ENCODE data around the gene VEGFB. TPM values are rescaled to one million over a fixed set of nuclear protein-coding genes. Genes with fewer than 3 reads are reported as not detected.

Gene VEGFB
- polyA plus RNA-seq, 1 experiment, result 13.2 TPM

GRCh38 chr11:64207256-64208085, 26.9 kb upstream of the VEGFB start:
- TF ChIP-seq, protein P1, sequence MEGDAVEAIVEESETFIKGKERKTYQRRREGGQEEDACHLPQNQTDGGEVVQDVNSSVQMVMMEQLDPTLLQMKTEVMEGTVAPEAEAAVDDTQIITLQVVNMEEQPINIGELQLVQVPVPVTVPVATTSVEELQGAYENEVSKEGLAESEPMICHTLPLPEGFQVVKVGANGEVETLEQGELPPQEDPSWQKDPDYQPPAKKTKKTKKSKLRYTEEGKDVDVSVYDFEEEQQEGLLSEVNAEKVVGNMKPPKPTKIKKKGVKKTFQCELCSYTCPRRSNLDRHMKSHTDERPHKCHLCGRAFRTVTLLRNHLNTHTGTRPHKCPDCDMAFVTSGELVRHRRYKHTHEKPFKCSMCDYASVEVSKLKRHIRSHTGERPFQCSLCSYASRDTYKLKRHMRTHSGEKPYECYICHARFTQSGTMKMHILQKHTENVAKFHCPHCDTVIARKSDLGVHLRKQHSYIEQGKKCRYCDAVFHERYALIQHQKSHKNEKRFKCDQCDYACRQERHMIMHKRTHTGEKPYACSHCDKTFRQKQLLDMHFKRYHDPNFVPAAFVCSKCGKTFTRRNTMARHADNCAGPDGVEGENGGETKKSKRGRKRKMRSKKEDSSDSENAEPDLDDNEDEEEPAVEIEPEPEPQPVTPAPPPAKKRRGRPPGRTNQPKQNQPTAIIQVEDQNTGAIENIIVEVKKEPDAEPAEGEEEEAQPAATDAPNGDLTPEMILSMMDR (IDR thresholded peaks at IDR 0.05; ENCODE audit: insufficient read depth, low read depth, low read length), result no peak
- DNase-seq (ENCODE audit: low read depth), result peak; percentile 28
- peaks cover 21% of the 10 kb centered on the region for H3K36me3 ChIP-seq (ENCODE audit: control insufficient read depth, insufficient read depth, low read length)
- H3K4me3 ChIP-seq (ENCODE audit: low read depth, low read length), result no peak overlapping the region
- POLR2A ChIA-PET, result interaction anchor here (0.5 kb wide), 1 partner anchor 163 kb away, joined by 3 read pairs; no protein-coding TSS in a partner anchor
- no peaks in the 10 kb centered on the region for H3K27me3 ChIP-seq (ENCODE audit: control insufficient read depth, insufficient read depth, low read length)
- CTCF ChIA-PET, result interaction anchor here (0.6 to 16.6 kb wide), 10 partner anchors 9 to 205 kb away, joined by 3 to 229 read pairs (median 8); partner anchors contain the start of genes CATSPERZ, ESRRA, FKBP2 and PLCB3

DNA sequence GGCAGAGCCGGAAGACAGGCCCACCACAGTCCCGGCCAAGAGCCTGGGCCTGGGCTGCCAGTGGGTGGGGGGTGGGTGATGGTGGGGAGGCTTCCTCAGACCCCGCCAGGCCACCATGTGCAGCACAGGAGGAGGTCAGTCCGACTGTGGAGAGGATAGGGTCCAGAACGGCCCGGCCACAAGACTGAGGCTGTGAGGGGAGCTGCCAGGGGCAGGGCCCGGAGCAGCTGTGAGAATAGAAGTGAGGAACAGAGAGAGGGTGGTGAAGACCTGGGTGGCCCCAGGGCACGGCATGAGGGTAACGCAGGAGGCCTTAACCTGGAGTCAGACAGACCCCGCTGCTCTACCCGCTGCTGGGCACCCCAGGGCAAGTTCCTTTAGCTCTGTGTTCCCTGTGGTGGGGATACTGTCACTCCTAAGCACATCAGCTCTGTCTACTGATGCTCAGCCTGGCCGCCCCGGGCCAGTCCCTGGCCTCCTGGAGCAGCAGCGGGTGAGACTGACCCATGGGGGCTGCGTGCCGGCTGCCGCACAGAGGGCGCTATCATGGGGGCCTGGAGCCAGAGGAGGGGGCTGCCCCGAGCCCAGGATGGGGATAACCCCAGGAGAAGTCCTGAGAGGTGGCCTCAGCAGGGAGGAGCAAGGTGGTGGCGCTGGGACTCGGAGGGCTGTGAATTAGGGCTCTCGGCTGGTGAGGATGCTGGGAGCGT, 26.1 kb upstream of the VEGFB start:
- H3K27me3 ChIP-seq (ENCODE audit: control insufficient read depth, insufficient read depth, low read length), result no peaks in the 10 kb centered on the region
- ChIA-PET POLR2A (interaction anchor here (0.5 kb wide), 1 partner anchor 164 kb away, joined by 3 read pairs; no protein-coding TSS in a partner anchor), CTCF (interaction anchor here (0.6 to 16.6 kb wide), 10 partner anchors 8 to 206 kb away, joined by 3 to 229 read pairs (median 4); partner anchors contain the start of genes CATSPERZ, ESRRA, FKBP2 and PLCB3)
- H3K4me3 ChIP-seq (ENCODE audit: low read depth, low read length), result no peak overlapping the region
- peaks cover 19% of the 10 kb centered on the region for H3K36me3 ChIP-seq (ENCODE audit: control insufficient read depth, insufficient read depth, low read length)
- DNase-seq (ENCODE audit: low read depth), result no peak
- TF ChIP-seq, protein P1 (IDR thresholded peaks at IDR 0.05; ENCODE audit: insufficient read depth, low read depth, low read length), result no peak

DNA sequence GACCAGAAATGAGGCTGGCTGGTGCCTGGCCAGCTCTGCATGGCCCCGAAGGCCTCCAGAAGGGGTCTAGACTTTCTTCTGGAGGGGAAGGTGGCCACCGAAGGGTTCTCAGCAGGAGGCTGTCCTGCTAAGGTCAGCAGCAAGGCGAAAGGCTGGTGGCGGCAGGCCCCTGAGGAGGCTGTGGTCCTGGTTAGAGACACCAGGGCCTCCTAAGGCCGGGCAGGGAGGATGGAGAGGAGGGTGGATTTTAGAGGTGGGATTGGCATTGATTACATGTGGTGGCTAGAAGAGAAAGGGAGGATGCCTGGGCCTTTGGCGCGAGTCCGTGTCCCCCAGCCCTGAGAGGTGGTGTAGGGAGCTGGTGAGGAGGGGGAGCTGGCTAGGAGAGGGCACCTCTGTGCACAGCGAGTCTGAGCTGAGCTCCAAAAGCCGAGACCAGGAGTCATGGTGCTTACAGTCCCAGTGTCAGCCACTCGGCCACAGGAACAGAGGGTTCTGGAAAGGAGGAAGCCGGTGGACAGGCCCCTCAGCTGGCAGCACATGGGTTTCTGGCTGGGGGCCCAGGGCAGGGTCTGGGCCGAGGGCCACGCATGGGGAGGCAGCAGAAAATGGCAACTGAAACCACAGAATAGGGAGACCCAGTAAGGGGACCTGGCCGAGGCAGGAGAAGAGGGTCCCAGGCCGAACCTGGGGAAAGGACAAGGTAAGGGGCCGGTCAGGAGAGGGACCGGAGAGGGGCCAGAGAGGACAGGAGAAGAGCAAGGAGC, 25.4 kb upstream of the VEGFB start:
- POLR2A ChIA-PET, result no interaction called here

DNA sequence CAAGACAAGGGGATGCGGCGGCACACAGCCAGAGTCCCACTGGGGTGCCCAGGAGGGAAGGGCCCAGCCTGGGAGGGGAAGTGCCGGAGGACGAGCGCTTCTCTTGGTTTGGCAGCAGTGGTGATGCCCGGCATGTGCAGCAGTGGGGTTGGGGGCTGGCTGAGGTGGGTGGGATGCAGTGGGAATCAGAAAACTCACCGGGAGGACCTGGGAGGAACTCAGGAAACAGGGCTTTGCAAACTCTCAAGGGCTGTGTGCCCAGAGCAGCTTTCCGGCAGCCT, 24.9 kb upstream of the VEGFB start:
- CTCF ChIA-PET, result interaction anchor here (1.0 to 16.6 kb wide), 4 partner anchors 17 to 93 kb away, joined by 3 to 229 read pairs (median 25); partner anchors contain the start of genes CATSPERZ, ESRRA, NUDT22 and PLCB3
- TF ChIP-seq, protein P1 (IDR thresholded peaks at IDR 0.05; ENCODE audit: insufficient read depth, low read depth, low read length), result no peak
- POLR2A ChIA-PET, result no interaction called here

More for the DNA sequence above, 25.4 kb upstream of the VEGFB start:
- no peak for DNase-seq (ENCODE audit: low read depth)
- Histone ChIP-seq H3K36me3 (ENCODE audit: control insufficient read depth, insufficient read depth, low read length) (peaks cover 14% of the 10 kb centered on the region), H3K4me3 (ENCODE audit: low read depth, low read length) (no peak overlapping the region), H3K27me3 (ENCODE audit: control insufficient read depth, insufficient read depth, low read length) (no peaks in the 10 kb centered on the region)
- CTCF ChIA-PET, result interaction anchor here (0.7 to 16.6 kb wide), 6 partner anchors 17 to 94 kb away, joined by 3 to 229 read pairs (median 4); partner anchors contain the start of genes CATSPERZ, ESRRA, FKBP2 and NUDT22
- TF ChIP-seq, protein P1 (IDR thresholded peaks at IDR 0.05; ENCODE audit: insufficient read depth, low read depth, low read length), result no peak

More for the DNA sequence above, 24.9 kb upstream of the VEGFB start:
- no peak for DNase-seq (ENCODE audit: low read depth)
- H3K36me3 ChIP-seq (ENCODE audit: control insufficient read depth, insufficient read depth, low read length), result peaks cover 10% of the 10 kb centered on the region
- H3K4me3 ChIP-seq (ENCODE audit: low read depth, low read length), result no peak overlapping the region
- no peaks in the 10 kb centered on the region for H3K27me3 ChIP-seq (ENCODE audit: control insufficient read depth, insufficient read depth, low read length)

All from BJ (cell line).